Adipose tissue (tissue), 3 donors: Measurements from ENCODE around the gene NUAK2. TPM values are rescaled to one million over a fixed set of nuclear protein-coding genes. Genes with fewer than 3 reads are reported as not detected.
"Not testable (repeated sequence)": the region's sequence is repeated elsewhere in the genome, so short reads cannot be mapped to it uniquely, and the experiment has no call there.

Experiments used
- H3K27ac ChIP-seq: one replicate; pipeline ENCODE4 v1.5.1; 2013; ENCODE audit warnings: low read depth, low read length
- WGBS, 3 donors: extraction: QIAGEN DNeasy Blood & Tissue Kit; methylation state at CpG; one replicate each; pipeline ENCODE4 v1.1.7; 2013; 5-methylcytosine and 5-hydroxymethylcytosine counted together
- polyA plus RNA-seq, 3 donors: library from polyadenylated mRNA; stranded (reverse); fragments of 200-250 nt; gene quantifications; one replicate each; pipeline ENCODE4 v1.2.3, GENCODE V29; 2013
- donor health status: healthy with polysubstance abuse.
- donor health status: Bipolar disorder and iron deficiency.
- donor health status: healthy.

The NUAK2 gene
- 1 to 10 TPM; 1.5 to 4.7 (median 1.6) TPM for polyA plus RNA-seq

DNA sequence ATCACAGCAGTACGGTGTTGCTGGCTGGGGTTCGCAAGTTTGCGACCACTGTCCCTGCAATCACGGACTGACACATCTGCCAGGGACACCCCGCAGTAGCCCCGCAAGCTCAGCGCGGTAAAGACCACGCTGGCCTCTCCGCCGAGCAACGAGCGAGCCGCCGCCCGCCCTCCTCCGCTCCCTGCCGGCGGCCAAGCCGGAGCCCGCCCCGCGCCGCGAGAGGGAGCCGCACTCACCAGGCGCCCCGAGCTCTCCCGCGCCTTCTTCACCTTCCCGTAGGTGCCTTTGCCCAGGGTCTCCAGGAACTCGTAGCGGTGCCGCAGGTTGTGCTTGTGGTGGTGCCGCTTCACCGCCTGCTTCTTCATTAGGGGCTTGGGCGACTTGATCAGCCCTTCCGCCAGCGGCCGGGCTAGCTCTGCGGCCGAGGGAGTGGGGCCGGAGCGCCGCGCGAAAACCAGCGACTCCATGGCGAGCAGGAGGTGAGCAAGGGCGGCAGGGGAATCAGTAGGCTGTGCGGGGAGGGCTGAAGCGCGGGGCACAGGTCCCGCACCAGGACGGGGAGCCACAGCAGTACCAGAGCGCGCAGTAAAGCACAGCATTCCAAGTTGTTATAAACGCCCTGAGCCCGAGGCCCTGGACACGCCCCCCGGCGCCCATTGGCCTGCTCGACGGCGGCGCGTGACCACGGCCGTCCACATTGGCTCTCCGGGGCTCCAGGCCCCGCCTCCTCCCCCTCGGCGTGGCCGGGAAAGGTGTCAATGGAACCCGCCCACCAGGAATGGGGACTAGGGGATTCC lies at the start of gene NUAK2:
NUAK2 (minus strand) TSS at position 584 of the 797 bp plus-strand sequence; CDS start at position 467, 117 bp downstream.
- 0 to 1% (median 1%) methylated on average over 66 to 75 of the region's 75 CpGs for WGBS, 3 donors
- H3K27ac ChIP-seq, result no peak within 1 kb of the TSS

DNA sequence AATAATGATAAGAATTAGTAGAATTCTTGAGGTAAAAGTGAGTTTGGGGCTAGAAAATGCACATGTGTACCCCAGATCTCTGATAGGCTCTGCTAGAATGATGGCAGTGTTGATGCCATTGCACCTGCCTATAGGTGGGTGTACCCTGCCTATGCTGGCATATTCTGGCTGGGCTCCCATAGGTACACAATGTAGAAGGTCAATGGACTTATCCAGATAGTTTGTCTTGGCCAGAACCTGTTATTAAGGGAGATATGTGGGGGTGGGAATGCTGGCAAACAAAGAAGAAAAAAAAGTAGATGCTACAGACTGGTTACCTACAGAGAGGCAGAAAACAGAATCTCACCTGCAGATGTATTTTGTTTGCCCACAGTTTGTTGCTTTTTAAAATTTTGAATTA lies 49.2 kb upstream of the NUAK2 start:
- H3K27ac ChIP-seq, result no peak overlapping the region

DNA sequence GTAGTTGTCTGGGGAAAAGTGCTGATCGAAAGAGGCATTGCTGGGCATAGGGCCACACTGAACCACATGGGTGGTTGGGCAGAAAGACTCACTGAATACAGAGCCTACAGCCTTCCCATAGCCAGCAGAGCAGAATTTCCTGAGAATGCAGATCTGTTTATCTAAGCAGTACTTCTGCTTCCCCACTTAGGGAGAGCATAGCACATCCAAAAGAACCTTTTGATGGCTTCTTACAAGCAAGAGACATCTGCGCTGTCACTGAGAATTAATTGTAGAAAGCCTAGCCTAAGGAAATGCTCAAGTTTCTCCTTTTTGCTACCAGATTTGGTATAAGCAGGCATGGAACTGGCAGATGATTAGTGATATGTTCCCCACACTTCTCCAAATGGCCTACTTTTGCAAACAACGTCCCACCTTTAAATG lies 48.2 kb upstream of the NUAK2 start:
- WGBS, 3 donors, result 36 to 47% (median 45%) methylated on average over 3 of the region's 3 CpGs
- H3K27ac ChIP-seq, result no peak overlapping the region

DNA sequence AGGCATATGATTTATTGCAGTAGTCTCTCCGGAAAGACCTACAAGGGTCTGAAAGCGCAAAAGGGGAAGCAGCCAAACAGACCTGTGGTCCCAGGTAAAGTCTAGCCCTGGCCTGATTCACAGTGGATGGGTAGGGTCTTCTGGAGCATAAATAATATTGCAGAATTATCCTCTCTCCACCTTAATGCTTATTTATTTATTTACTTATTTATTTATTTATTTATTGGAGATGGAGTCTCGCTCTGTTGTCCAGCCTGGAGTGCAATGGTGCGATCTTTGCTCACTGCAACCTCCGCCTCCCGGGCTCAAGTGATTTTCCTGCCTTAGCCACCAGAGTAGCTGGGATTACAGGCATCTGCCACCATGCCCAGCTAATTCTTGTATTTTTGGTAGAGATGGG lies 46.9 kb upstream of the NUAK2 start:
- no peak overlapping the region for H3K27ac ChIP-seq
- 95 to 98% (median 98%) methylated on average over 6 of the region's 6 CpGs for WGBS, 3 donors

- H3K27ac ChIP-seq, result no peak overlapping the region
Measured at GRCh38 chr1:205365945-205366463, 44.5 kb upstream of the NUAK2 start.

DNA sequence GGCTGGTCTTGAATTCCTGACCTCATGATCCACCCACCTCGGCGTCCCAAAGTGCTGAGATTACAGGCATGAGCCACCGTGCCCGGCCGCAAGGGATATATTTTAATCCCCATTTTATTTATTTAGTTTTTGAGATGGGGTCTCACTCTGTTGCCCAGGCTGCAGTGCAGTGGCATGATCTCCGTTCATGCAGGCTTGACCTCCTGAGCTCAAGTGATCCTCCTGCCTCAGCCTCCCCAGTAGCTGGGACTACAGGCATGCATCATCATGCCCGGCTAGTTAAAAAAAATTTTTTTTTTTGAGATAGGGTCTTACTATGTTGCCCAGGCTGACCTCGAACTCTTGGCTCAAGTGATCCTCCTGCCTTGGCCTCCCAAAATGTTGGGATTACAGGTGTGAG lies 43.5 kb upstream of the NUAK2 start:
- not testable (repeated sequence) for H3K27ac ChIP-seq
- WGBS, 3 donors, result 80 to 89% (median 85%) methylated on average over 8 of the region's 8 CpGs

More at GRCh38 chr1:205365945-205366463, 44.5 kb upstream of the NUAK2 start:
- WGBS, 3 donors, result 17 to 49% (median 41%) methylated on average over 8 of the region's 8 CpGs

- 74 to 93% (median 80%) methylated on average over 4 of the region's 4 CpGs for WGBS, 3 donors
- no peak overlapping the region for H3K27ac ChIP-seq
Measured at GRCh38 chr1:205360891-205361290, 39.3 kb upstream of the NUAK2 start.

- 42 to 59% (median 52%) methylated on average over 11 of the region's 11 CpGs for WGBS, 3 donors
- H3K27ac ChIP-seq, result no peak overlapping the region
Measured at GRCh38 chr1:205359771-205360565, 38.4 kb upstream of the NUAK2 start.

GRCh38 chr1:205358579-205358978 lies 37.0 kb upstream of the NUAK2 start:
- H3K27ac ChIP-seq, result no peak overlapping the region

GRCh38 chr1:205357567-205357966 lies 36.0 kb upstream of the NUAK2 start:
- WGBS, 3 donors, result 83 to 90% (median 89%) methylated on average over 3 of the region's 3 CpGs
- H3K27ac ChIP-seq, result no peak overlapping the region

- 53 to 71% (median 59%) methylated on average over 20 of the region's 20 CpGs for WGBS, 3 donors
- H3K27ac ChIP-seq, result no peak within 1 kb of the TSS
Measured at GRCh38 chr1:205356440-205357139, 35.0 kb upstream of the NUAK2 start, which contains the start of gene KLHDC8A. TSS of gene KLHDC8A (minus strand) at chr1:205356922. CDS start at chr1:205343604, 13,318 bp downstream.

DNA sequence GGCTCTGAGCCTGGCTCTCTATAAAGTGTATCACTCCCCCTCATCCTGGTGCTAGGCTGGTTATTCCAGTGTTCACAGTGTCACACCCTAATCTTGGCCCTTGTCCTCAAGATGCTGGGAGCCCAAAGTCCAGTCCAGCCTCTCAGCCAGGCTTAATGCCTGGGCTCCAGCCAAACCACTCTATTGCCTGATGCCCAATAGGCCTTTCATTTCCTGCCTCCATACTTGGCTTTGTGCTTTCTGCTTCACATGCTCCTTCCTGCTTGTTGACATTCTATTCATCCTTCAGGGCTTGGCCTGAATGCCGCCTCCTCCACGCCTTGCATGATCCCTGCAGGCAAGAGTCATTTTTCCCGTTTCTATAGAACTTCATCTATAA lies 33.5 kb upstream of the NUAK2 start:
- H3K27ac ChIP-seq, result no peak overlapping the region
- 73 to 83% (median 77%) methylated on average over 3 of the region's 3 CpGs for WGBS, 3 donors

- 25 to 42% (median 37%) methylated on average over 5 of the region's 5 CpGs for WGBS, 3 donors
- H3K27ac ChIP-seq, result no peak overlapping the region
Measured at GRCh38 chr1:205354259-205355074, 32.9 kb upstream of the NUAK2 start.

DNA sequence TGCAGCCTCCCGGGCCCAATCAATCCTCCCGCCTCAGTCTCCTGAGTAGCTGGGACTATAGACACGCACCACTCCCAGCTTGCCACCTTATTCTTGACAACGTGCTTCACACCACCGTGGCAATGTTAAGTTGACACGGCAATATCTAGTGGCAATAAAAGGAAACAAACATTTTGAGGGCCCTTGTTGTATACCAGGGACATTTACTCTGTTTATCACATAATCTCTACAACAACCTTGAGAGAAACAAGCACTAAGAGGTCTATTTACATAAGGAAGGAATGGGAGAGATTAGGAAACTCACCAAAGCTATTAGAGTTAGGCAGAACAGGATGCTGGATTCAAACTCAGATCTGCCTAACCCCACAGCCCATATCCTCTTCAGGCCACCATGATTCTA lies 32.1 kb upstream of the NUAK2 start:
- no peak overlapping the region for H3K27ac ChIP-seq
- WGBS, 3 donors, result 51 to 94% (median 85%) methylated on average over 6 of the region's 6 CpGs

DNA sequence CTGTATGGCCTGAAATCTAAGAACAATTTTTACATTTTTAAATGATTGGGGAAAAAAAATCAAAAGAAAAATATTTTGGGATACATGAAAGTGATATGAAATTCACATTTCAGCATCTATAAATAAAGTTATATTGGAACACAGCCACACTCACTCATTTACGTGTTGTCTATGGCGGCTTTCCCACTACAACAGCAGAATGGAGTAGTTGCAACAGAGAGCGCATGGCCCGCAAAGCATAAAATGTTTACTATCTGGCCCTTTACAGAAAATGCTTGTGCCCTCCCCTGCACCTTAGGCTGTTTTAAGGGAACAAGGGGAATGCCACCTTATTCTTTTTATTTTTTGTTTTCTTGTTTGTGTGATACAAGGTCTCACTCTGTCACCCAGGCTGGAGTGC lies 31.6 kb upstream of the NUAK2 start:
- 90 to 95% (median 93%) methylated on average over 4 of the region's 4 CpGs for WGBS, 3 donors
- H3K27ac ChIP-seq, result no peak overlapping the region

- WGBS, 3 donors, result 75 to 89% (median 83%) methylated on average over 11 of the region's 11 CpGs
Measured at GRCh38 chr1:205351984-205352713, 30.6 kb upstream of the NUAK2 start.

GRCh38 chr1:205350691-205351141 lies 29.2 kb upstream of the NUAK2 start:
- no peak overlapping the region for H3K27ac ChIP-seq
- 70 to 86% (median 73%) methylated on average over 8 of the region's 8 CpGs for WGBS, 3 donors

More at GRCh38 chr1:205351984-205352713, 30.6 kb upstream of the NUAK2 start:
- no peak overlapping the region for H3K27ac ChIP-seq
